Type B pancreatic cell (in vitro differentiated cells): ENCODE data around the gene PRR20A. TPM values are rescaled to one million over a fixed set of nuclear protein-coding genes. Genes with fewer than 3 reads are reported as not detected.
"Not testable (repeated sequence)": the region's sequence is repeated elsewhere in the genome, so short reads cannot be mapped to it uniquely, and the experiment has no call there.

ENCODE experiments used
- DNase-seq: peaks from one replicate; pipeline ENCODE4 v3.0.0; 2021; ENCODE audit warnings: mixed read lengths; ENCODE audit not compliant: unreplicated experiment; ENCODE audit errors: extremely low spot score
- H3K27ac Mint-ChIP-seq: 2 replicates; pipeline ENCODE4 v1.8.0; 2021; ENCODE audit warnings: mild to moderate bottlenecking, mixed read lengths
- H3K27me3 Mint-ChIP-seq: 2 replicates; pipeline ENCODE4 v1.8.0; 2021; ENCODE audit warnings: mixed read lengths
- H3K36me3 Mint-ChIP-seq: 2 replicates; pipeline ENCODE4 v1.8.0; 2021; ENCODE audit warnings: mixed read lengths
- H3K4me1 Mint-ChIP-seq: one replicate; pipeline ENCODE4 v1.8.0; 2021; ENCODE audit warnings: mixed read lengths; ENCODE audit not compliant: unreplicated experiment
- H3K4me3 Mint-ChIP-seq: 2 replicates; pipeline ENCODE4 v1.8.0; 2021; ENCODE audit warnings: mild to moderate bottlenecking, mixed read lengths
- H3K9me3 Mint-ChIP-seq: 2 replicates; pipeline ENCODE4 v1.8.0; 2021; ENCODE audit warnings: mixed read lengths
- long read RNA-seq: library from polyadenylated mRNA; unstranded; transcript quantifications from one replicate; pipeline ENCODE4 v2.0.0, GENCODE V29; 2020
- total RNA-seq: library from RNA; stranded (reverse); gene quantifications from 2 replicates; pipeline ENCODE4 v1.2.1, GENCODE V29; 2021; ENCODE audit warnings: low replicate concordance
- TF ChIP-seq, protein P1 (sequence below): fragments of 200-600 bp; sonication (generic); conservative IDR thresholded peaks from 2 replicates; pipeline ENCODE4 v1.5.0; 2021; ENCODE audit warnings: antibody characterized with exemption, mild to moderate bottlenecking

Gene PRR20A
- total RNA-seq: not detected in 2 replicates
- long read RNA-seq: 0 reads

DNA sequence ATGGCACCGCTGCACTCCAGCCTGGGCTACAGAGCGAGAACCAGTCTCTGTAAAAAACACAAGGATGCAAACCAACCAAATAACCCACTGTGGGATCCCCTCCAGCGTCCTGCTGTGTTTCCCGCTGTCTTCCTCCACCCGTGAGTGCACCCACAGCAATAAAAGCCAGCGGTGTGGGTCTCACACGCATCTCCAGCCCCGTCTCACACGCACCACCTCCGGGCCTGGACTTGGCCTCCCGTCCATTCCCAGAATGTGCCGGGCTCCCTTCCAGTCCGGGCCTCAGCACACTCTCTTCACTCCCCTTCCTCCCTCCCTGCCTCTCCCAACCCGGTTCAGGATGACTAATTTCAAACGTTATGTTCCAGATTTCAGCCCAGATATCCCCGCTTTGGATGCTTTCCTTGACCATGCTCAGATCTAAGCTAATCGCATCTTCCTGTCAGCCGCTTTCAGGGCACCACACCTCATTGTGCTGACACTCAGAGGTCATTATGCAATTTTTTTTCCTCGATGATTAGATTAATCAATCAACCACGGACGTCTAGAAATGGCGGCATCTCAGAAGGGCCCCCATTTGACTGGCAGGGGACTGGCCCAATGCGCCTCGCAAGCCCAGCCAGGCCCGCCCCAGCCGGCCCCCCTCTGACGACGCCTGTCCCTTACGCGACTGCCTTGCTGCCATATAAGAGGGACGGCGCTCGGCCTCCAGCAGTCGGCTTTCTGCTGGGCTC is at the start of gene PRR20A:
PRR20A (plus strand) TSS at position 684 of the 734 bp plus-strand sequence. CDS start 387 bp downstream, outside the sequence.
- H3K36me3 Mint-ChIP-seq, H3K4me1 Mint-ChIP-seq: not testable (repeated sequence)

DNA sequence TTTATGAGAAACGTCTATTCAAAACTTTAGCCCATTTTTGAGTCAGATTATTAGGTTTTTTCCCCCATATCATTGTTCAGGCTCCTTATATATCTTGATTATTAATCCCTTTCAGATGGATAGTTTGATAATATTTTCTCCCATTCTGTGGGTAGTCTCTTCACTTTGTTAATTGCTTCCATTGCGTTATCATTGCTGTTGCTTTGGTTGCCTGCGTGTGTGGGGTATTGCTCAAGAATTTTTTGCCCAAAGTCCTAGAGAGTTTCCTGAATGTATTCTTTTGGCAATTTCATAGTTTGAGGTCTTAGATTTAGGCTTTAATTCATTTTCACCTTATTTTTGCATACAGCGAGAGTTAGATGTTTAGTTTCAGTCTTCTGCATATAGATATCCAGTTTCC is 25.8 kb upstream of the PRR20A start:
- H3K4me1 Mint-ChIP-seq: no peaks in the 10 kb centered on the region
- no peaks in the 10 kb centered on the region for H3K9me3 Mint-ChIP-seq
- DNase-seq: no peak
- H3K4me3 Mint-ChIP-seq: no peak overlapping the region
- H3K27ac Mint-ChIP-seq: no peak overlapping the region
- TF ChIP-seq, protein P1, sequence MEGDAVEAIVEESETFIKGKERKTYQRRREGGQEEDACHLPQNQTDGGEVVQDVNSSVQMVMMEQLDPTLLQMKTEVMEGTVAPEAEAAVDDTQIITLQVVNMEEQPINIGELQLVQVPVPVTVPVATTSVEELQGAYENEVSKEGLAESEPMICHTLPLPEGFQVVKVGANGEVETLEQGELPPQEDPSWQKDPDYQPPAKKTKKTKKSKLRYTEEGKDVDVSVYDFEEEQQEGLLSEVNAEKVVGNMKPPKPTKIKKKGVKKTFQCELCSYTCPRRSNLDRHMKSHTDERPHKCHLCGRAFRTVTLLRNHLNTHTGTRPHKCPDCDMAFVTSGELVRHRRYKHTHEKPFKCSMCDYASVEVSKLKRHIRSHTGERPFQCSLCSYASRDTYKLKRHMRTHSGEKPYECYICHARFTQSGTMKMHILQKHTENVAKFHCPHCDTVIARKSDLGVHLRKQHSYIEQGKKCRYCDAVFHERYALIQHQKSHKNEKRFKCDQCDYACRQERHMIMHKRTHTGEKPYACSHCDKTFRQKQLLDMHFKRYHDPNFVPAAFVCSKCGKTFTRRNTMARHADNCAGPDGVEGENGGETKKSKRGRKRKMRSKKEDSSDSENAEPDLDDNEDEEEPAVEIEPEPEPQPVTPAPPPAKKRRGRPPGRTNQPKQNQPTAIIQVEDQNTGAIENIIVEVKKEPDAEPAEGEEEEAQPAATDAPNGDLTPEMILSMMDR: no peak
- no peaks in the 10 kb centered on the region for H3K27me3 Mint-ChIP-seq
- no peaks in the 10 kb centered on the region for H3K36me3 Mint-ChIP-seq

More for the DNA sequence above, at the start of gene PRR20A:
- not testable (repeated sequence) for H3K4me3 Mint-ChIP-seq, DNase-seq, H3K27me3 Mint-ChIP-seq, H3K9me3 Mint-ChIP-seq, H3K27ac Mint-ChIP-seq

DNA sequence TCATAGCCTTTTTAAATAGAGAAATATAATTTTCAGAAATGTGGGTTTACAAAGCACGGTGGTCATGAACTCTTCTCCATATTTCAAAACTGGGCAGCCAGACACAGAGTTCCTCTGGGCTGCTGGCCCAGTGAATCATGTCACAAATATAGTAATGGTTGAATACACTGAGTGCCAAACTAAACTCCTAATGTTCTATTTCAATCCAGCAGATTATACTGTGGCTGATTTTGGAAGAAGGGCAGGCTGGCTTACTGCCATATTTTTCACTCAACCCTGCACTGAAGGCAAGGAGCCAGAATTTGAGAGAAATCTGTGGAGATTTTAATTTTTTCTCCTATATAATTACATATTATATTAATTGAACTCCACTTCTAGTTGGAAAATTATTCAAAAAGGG is 17.0 kb upstream of the PRR20A start:
- Mint-ChIP-seq H3K4me1 (no peaks in the 10 kb centered on the region), H3K36me3 (no peaks in the 10 kb centered on the region), H3K4me3 (no peak overlapping the region), H3K27ac (no peak overlapping the region), H3K27me3 (no peaks in the 10 kb centered on the region), H3K9me3 (no peaks in the 10 kb centered on the region)
- TF ChIP-seq, protein P1: no peak
- no peak for DNase-seq

DNA sequence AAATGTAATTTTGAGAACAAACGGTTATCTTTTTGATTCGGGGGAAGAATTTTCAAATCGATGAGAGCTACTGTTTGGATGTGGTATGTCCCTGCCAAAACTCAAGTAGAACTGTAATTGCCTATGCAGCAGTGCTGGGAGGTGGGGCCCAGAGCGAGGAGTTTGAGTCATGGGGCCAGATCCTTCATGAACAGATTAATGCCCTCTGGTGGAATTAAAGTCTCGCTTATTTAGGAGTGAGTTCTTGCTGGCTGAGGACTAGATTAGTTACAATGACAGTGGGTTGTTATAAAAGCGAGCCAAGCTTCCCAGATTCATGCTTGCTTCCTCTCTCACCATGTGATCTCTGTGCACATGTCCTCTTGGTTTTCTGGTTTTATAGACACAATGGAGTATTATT is 11.8 kb upstream of the PRR20A start:
- TF ChIP-seq, protein P1: no peak
- Mint-ChIP-seq H3K27ac (no peak overlapping the region), H3K27me3 (no peaks in the 10 kb centered on the region), H3K4me3 (no peak overlapping the region), H3K4me1 (no peaks in the 10 kb centered on the region), H3K36me3 (no peaks in the 10 kb centered on the region), H3K9me3 (no peaks in the 10 kb centered on the region)
- no peak for DNase-seq

DNA sequence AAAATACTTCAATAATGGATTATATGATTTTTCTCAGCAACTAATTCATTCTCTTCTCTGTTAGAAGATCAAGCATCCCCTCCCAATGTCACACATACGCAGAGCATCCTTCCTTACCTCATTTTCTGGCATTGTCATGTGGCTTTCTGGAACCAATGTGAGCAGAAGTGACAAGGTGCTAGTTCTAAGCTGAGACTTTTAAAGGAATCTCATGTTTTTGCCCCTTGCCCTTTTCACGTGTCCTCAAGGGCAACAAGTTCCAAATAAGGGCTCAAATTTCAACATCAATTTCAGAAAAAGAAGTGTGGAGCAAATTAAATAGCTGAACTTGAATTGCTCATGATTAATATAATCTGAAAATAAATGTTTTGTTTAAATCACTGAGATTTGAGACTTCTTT is 4.6 kb upstream of the PRR20A start:
- TF ChIP-seq, protein P1: no peak
- no peaks in the 10 kb centered on the region for H3K36me3 Mint-ChIP-seq

DNA sequence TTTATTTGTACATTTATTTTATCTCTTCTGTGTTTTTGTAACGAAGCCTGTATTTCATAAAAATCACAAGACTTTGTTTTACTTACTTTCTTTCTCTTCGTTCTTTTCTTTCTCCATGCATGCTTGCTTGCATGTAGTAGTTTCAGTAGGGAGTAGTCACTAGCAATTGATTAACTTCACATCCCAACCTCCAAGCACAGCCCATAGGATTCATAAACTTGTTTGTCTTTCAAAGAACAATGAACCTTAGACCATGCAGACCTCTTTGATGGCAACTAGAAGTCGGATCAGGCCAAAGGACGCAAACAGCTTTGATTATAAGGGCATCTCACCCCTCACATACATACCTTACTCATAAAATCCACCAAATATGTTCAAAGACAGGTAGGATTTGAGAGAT is 3.1 kb upstream of the PRR20A start:
- H3K4me3 Mint-ChIP-seq: no peak overlapping the region
- H3K4me1 Mint-ChIP-seq: no peaks in the 10 kb centered on the region
- no peaks in the 10 kb centered on the region for H3K27me3 Mint-ChIP-seq
- H3K36me3 Mint-ChIP-seq: no peaks in the 10 kb centered on the region
- no peaks in the 10 kb centered on the region for H3K9me3 Mint-ChIP-seq
- DNase-seq: no peak
- no peak overlapping the region for H3K27ac Mint-ChIP-seq
- TF ChIP-seq, protein P1: no peak

More for the DNA sequence above, 4.6 kb upstream of the PRR20A start:
- DNase-seq: no peak
- Mint-ChIP-seq H3K4me1 (no peaks in the 10 kb centered on the region), H3K4me3 (no peak overlapping the region), H3K9me3 (no peaks in the 10 kb centered on the region), H3K27me3 (no peaks in the 10 kb centered on the region), H3K27ac (no peak overlapping the region)
